B cell (primary cell): Measurements from ENCODE around the gene MEN1.

ENCODE experiments used
- EZH2 ChIP-seq: IDR thresholded peaks from 2 replicates; pipeline ENCODE4 v1.6.1; 2012; ENCODE audit warnings: borderline replicate concordance, low read depth, mild to moderate bottlenecking, moderate library complexity, low read length; ENCODE audit not compliant: insufficient read depth, poor library complexity, severe bottlenecking
- TF ChIP-seq, protein P1 (sequence below): fragments of 200-600 bp; IDR thresholded peaks from one replicate; pipeline ENCODE4 v1.8.0; 2022; ENCODE audit warnings: antibody characterized with exemption, mild to moderate bottlenecking

DNA sequence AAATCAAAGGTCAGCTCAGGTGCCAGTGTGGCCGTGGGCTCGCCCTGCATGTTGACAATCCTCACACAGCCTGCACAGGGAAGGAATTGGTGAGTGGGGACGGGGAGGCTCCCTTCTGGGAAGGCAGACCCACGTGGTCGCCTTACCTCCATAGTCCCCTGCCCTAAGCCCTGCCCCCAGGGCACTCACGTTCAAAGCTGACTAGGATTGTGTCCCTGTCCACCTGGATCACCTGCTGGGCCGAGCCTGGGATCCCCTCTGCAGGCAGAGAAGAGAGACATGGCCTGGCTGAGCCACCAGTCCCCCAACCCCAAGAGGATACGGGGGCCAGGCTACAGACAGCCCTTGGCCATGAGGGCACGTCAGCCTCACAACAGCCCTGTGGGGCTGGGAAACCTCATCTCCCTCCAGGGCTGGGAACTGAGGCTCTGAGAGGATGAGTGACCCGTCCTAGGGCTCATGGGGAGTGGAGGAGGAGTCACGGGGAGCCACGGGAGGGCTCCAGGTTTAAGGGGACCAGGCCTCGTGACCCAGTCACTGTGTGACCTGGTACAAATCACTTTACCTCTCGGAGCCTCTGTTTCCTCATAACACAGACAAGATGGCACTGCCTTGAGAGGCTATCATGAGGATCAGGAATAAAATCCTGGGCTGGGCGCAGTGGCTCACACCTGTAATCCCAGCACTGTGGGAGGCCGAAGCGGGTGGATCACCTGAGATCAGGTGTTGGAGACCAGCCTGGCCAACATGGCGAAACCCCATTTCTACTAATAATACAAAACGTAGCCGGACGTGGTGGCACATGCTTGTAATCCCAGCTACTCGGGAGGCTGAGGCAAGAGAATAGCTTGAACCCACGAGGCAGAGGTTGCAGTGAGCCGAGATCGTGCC, 19.9 kb downstream of the MEN1 start:
- TF ChIP-seq, protein P1, sequence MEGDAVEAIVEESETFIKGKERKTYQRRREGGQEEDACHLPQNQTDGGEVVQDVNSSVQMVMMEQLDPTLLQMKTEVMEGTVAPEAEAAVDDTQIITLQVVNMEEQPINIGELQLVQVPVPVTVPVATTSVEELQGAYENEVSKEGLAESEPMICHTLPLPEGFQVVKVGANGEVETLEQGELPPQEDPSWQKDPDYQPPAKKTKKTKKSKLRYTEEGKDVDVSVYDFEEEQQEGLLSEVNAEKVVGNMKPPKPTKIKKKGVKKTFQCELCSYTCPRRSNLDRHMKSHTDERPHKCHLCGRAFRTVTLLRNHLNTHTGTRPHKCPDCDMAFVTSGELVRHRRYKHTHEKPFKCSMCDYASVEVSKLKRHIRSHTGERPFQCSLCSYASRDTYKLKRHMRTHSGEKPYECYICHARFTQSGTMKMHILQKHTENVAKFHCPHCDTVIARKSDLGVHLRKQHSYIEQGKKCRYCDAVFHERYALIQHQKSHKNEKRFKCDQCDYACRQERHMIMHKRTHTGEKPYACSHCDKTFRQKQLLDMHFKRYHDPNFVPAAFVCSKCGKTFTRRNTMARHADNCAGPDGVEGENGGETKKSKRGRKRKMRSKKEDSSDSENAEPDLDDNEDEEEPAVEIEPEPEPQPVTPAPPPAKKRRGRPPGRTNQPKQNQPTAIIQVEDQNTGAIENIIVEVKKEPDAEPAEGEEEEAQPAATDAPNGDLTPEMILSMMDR: no peak
- TF ChIP-seq EZH2: no peak
